ENCODE results near the gene PTH1R. TPM values are rescaled to one million over a fixed set of nuclear protein-coding genes. Genes with fewer than 3 reads are reported as not detected.

PTH1R gene
- total RNA-seq, 4 donors from 2014 or later: 0.40 to 1.9 (median 1.5) TPM

GRCh38 chr3:46864061-46864881, 13.2 kb upstream of the PTH1R start:
- DNase-seq: no peak
- Histone ChIP-seq H3K9me3 (no peaks in the 10 kb centered on the region), H3K4me1 (peaks cover 14 to 48% (median 21%) of the 10 kb centered on the region in 3 donors), H3K36me3 (no peaks in the 10 kb centered on the region), H3K27me3 (peaks cover 0 to under 1% (median 0%) of the 10 kb centered on the region in 4 donors), H3K4me3 (no peak overlapping the region), H3K27ac (no peak overlapping the region)
- intact Hi-C loops (cut with DNase I): no loop called here
- TF ChIP-seq, protein P1, sequence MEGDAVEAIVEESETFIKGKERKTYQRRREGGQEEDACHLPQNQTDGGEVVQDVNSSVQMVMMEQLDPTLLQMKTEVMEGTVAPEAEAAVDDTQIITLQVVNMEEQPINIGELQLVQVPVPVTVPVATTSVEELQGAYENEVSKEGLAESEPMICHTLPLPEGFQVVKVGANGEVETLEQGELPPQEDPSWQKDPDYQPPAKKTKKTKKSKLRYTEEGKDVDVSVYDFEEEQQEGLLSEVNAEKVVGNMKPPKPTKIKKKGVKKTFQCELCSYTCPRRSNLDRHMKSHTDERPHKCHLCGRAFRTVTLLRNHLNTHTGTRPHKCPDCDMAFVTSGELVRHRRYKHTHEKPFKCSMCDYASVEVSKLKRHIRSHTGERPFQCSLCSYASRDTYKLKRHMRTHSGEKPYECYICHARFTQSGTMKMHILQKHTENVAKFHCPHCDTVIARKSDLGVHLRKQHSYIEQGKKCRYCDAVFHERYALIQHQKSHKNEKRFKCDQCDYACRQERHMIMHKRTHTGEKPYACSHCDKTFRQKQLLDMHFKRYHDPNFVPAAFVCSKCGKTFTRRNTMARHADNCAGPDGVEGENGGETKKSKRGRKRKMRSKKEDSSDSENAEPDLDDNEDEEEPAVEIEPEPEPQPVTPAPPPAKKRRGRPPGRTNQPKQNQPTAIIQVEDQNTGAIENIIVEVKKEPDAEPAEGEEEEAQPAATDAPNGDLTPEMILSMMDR (IDR thresholded peaks at IDR 0.05): no peak
- no peak for TF ChIP-seq POLR2A (IDR thresholded peaks at IDR 0.05)
- 71 to 77% methylated on average over 3 to 5 of the region's 10 CpGs for WGBS, 2 donors

GRCh38 chr3:46865031-46865507, 12.5 kb upstream of the PTH1R start:
- peaks cover 14 to 51% (median 21%) of the 10 kb centered on the region in 3 donors for H3K4me1 ChIP-seq
- H3K27ac ChIP-seq: peak overlapping the region in 2 of 4 donors; percentile 36 to 55
- intact Hi-C loops (cut with DNase I): no loop called here
- H3K36me3 ChIP-seq: no peaks in the 10 kb centered on the region
- WGBS, 2 donors: 33 to 71% methylated on average over 1 to 6 of the region's 12 CpGs
- H3K27me3 ChIP-seq: peaks cover 0 to 3% (median 0%) of the 10 kb centered on the region in 4 donors
- no peak for TF ChIP-seq POLR2A (IDR thresholded peaks at IDR 0.05)
- TF ChIP-seq, protein P1 (IDR thresholded peaks at IDR 0.05): no peak
- no peak for DNase-seq
- H3K4me3 ChIP-seq: no peak overlapping the region
- H3K9me3 ChIP-seq: no peaks in the 10 kb centered on the region

- H3K27ac ChIP-seq: peak overlapping the region in 2 of 4 donors; percentile 36 to 55
- peaks cover 0 to 3% (median 0%) of the 10 kb centered on the region in 4 donors for H3K27me3 ChIP-seq
- intact Hi-C loops (cut with DNase I): no loop called here
- H3K4me3 ChIP-seq: no peak overlapping the region
- TF ChIP-seq, protein P1 (IDR thresholded peaks at IDR 0.05): no peak
- TF ChIP-seq POLR2A (IDR thresholded peaks at IDR 0.05): no peak
- no peaks in the 10 kb centered on the region for H3K9me3 ChIP-seq
- H3K4me1 ChIP-seq: peaks cover 14 to 51% (median 21%) of the 10 kb centered on the region in 3 donors
- H3K36me3 ChIP-seq: no peaks in the 10 kb centered on the region
- DNase-seq: no peak
- WGBS, 2 donors: 20 to 50% methylated on average over 1 to 2 of the region's 2 CpGs
These were observed 12.0 kb upstream of the PTH1R start for GRCh38 chr3:46865546-46865945.

- no peak for DNase-seq
- Histone ChIP-seq H3K9me3 (no peaks in the 10 kb centered on the region), H3K27ac (no peak overlapping the region), H3K4me1 (peaks cover 14 to 52% (median 21%) of the 10 kb centered on the region in 3 donors), H3K4me3 (no peak overlapping the region), H3K36me3 (no peaks in the 10 kb centered on the region), H3K27me3 (peaks cover 0 to 3% (median 0%) of the 10 kb centered on the region in 4 donors)
- TF ChIP-seq, protein P1 (IDR thresholded peaks at IDR 0.05): no peak
- no peak for TF ChIP-seq POLR2A (IDR thresholded peaks at IDR 0.05)
- WGBS, 2 donors: 74 to 81% methylated on average over 8 to 9 of the region's 11 CpGs
- intact Hi-C loops (cut with DNase I): no loop called here
These were observed 11.4 kb upstream of the PTH1R start for GRCh38 chr3:46866032-46866595.

All from esophagus squamous epithelium (tissue), 5 donors.